CD4-positive, CD25-positive, alpha-beta regulatory T cell (primary cell): ENCODE measurements around the gene CPA2. TPM values are rescaled to one million over a fixed set of nuclear protein-coding genes. Genes with fewer than 3 reads are reported as not detected.

Source experiments
- ATAC-seq, 2 donors: fragments of 150-1000 bp; cut with Tn5 transposase; one replicate each; pipeline ENCODE4 v1.10.0; 2021; ENCODE audit warnings: low read depth in 2 of 2, moderate number of reproducible peaks in 2 of 2, moderate library complexity in 1 of 2
- DNase-seq, 3 donors: peaks; one replicate each; pipeline versions ENCODE4 v3.0.0 to v3.0.0-alpha.2; 2012 to 2022; ENCODE audit warnings: mixed read lengths in 1 of 3
- H3K27ac ChIP-seq: one replicate; pipeline ENCODE4 v1.7.0; 2013; ENCODE audit warnings: mild to moderate bottlenecking, low read length; ENCODE audit not compliant: insufficient read depth, poor library complexity, severe bottlenecking
- H3K27me3 ChIP-seq: one replicate; pipeline ENCODE4 v1.7.0; 2013; ENCODE audit warnings: low read length; ENCODE audit not compliant: control insufficient read depth, insufficient read depth
- H3K36me3 ChIP-seq: one replicate; pipeline ENCODE4 v1.7.0; 2013; ENCODE audit warnings: mild to moderate bottlenecking, low read length, moderate library complexity; ENCODE audit not compliant: control insufficient read depth, insufficient read depth
- H3K4me1 ChIP-seq: 2 replicates; pipeline ENCODE4 v1.7.0; 2013; ENCODE audit warnings: mild to moderate bottlenecking, low read length; ENCODE audit not compliant: insufficient read depth, control insufficient read depth, poor library complexity, severe bottlenecking
- H3K4me3 ChIP-seq: one replicate; pipeline ENCODE4 v1.7.0; 2013; ENCODE audit warnings: low read depth, mild to moderate bottlenecking, low read length, moderate library complexity
- H3K9me3 ChIP-seq, 2 experiments: 1 replicate in 1 of 2; 2 replicates in 1 of 2; pipeline ENCODE4 v1.7.0; 2013; ENCODE audit warnings: low read length in 2 of 2, mild to moderate bottlenecking in 1 of 2, moderate library complexity in 1 of 2; ENCODE audit not compliant: control insufficient read depth in 2 of 2
- H3K27ac Mint-ChIP-seq, 3 donors: one replicate each; pipeline ENCODE4 v1.8.0; 2020 to 2022; ENCODE audit warnings: mild to moderate bottlenecking in 3 of 3, mixed read lengths in 3 of 3, moderate library complexity in 2 of 3
- H3K27me3 Mint-ChIP-seq: one replicate; pipeline ENCODE4 v1.8.0; 2022; ENCODE audit warnings: mild to moderate bottlenecking, mixed read lengths
- H3K36me3 Mint-ChIP-seq: one replicate; pipeline ENCODE4 v1.8.0; 2020; ENCODE audit warnings: mixed read lengths
- H3K4me1 Mint-ChIP-seq, 4 donors: one replicate each; pipeline ENCODE4 v1.8.0; 2020 to 2022; ENCODE audit warnings: mixed read lengths in 4 of 4, mild to moderate bottlenecking in 1 of 4
- H3K4me3 Mint-ChIP-seq, 4 donors: one replicate each; pipeline ENCODE4 v1.8.0; 2020 to 2022; ENCODE audit warnings: mild to moderate bottlenecking in 4 of 4, mixed read lengths in 4 of 4, moderate library complexity in 3 of 4
- H3K9me3 Mint-ChIP-seq, 7 donors: one replicate each; pipeline ENCODE4 v1.8.0; 2020 to 2022; ENCODE audit warnings: mixed read lengths in 7 of 7, mild to moderate bottlenecking in 3 of 7, moderate library complexity in 2 of 7
- polyA plus RNA-seq, 4 donors: library from polyadenylated mRNA; unstranded; fragments of 300-500 nt; fragmentation: Illumina TruSeq; gene quantifications; one replicate each; pipeline ENCODE4 v1.2.3, GENCODE V29; 2021
- total RNA-seq: library from RNA; stranded (reverse); gene quantifications from one replicate; pipeline ENCODE4 v1.2.3, GENCODE V29; 2022

The CPA2 gene
- total and polyA plus RNA-seq, 5 donors from 2014 or later: not detected

- no peak overlapping the region for H3K4me3 Mint-ChIP-seq
- H3K27me3 ChIP-seq: peaks cover 7% of the 10 kb centered on the region
- H3K9me3 ChIP-seq: no peaks in the 10 kb centered on the region
- DNase-seq (no peak), ATAC-seq (no peak)
- H3K9me3 Mint-ChIP-seq: peaks cover 0 to 2% (median 0%) of the 10 kb centered on the region in 7 donors
- H3K4me1 Mint-ChIP-seq: no peaks in the 10 kb centered on the region
- H3K27me3 Mint-ChIP-seq: peaks cover 19% of the 10 kb centered on the region
- no peaks in the 10 kb centered on the region for H3K36me3 ChIP-seq
- H3K36me3 Mint-ChIP-seq: no peaks in the 10 kb centered on the region
- H3K4me1 ChIP-seq: no peaks in the 10 kb centered on the region
- no peak overlapping the region for H3K4me3 ChIP-seq
- no peak overlapping the region for H3K27ac Mint-ChIP-seq
- H3K27ac ChIP-seq: no peak overlapping the region
Observed at GRCh38 chr7:130297628-130298543, 31.2 kb downstream of the CPA2 start.

GRCh38 chr7:130298544-130299326 lies 32.1 kb downstream of the CPA2 start:
- ATAC-seq (no peak), DNase-seq (no peak)
- peaks cover 0 to 2% (median 0%) of the 10 kb centered on the region in 7 donors for H3K9me3 Mint-ChIP-seq
- Histone ChIP-seq H3K4me3 (no peak overlapping the region), H3K36me3 (no peaks in the 10 kb centered on the region), H3K27me3 (peaks cover 7% of the 10 kb centered on the region), H3K4me1 (no peaks in the 10 kb centered on the region), H3K27ac (no peak overlapping the region), H3K9me3 (no peaks in the 10 kb centered on the region)
- peaks cover 19% of the 10 kb centered on the region for H3K27me3 Mint-ChIP-seq
- H3K4me1 Mint-ChIP-seq: no peaks in the 10 kb centered on the region
- H3K36me3 Mint-ChIP-seq: no peaks in the 10 kb centered on the region
- no peak overlapping the region for H3K27ac Mint-ChIP-seq
- H3K4me3 Mint-ChIP-seq: peak overlapping the region in 1 of 4 donors; percentile 22

GRCh38 chr7:130299866-130300265 lies 33.2 kb downstream of the CPA2 start:
- H3K4me1 ChIP-seq: no peaks in the 10 kb centered on the region
- Mint-ChIP-seq H3K9me3 (peaks cover 0 to 2% (median 0%) of the 10 kb centered on the region in 7 donors), H3K27me3 (peaks cover 19% of the 10 kb centered on the region), H3K4me1 (no peaks in the 10 kb centered on the region), H3K27ac (no peak overlapping the region), H3K36me3 (no peaks in the 10 kb centered on the region), H3K4me3 (no peak overlapping the region)
- no peak for DNase-seq
- H3K27ac ChIP-seq: no peak overlapping the region
- no peaks in the 10 kb centered on the region for H3K9me3 ChIP-seq
- peaks cover 7% of the 10 kb centered on the region for H3K27me3 ChIP-seq
- H3K4me3 ChIP-seq: no peak overlapping the region
- H3K36me3 ChIP-seq: no peaks in the 10 kb centered on the region
- ATAC-seq: no peak

DNA sequence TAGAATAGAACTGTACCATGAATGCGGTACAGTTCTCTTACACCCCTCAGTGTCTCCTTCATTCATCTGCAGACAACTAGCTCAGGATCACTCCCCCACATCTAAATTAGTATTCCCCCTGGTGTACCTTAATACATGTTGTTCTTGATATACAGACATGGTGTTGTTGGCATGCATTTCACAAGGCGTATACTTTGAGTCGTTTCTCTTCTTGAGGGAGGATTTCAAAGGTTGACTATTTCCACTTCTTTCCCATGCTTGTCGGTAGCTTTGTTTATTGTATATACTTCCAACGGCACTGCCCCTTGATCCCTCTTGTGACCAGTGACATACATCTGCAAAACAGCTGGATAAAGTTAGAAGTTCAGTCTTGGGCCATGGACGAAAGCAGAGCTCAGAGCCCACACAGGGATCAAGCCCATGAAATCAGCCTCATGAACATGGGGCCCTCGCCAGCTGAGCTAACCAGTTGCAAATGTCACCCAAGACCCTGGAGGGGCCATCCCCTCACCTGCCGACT lies 34.9 kb downstream of the CPA2 start:
- Histone ChIP-seq H3K9me3 (no peaks in the 10 kb centered on the region), H3K27me3 (peaks cover 7% of the 10 kb centered on the region), H3K4me1 (no peaks in the 10 kb centered on the region), H3K27ac (no peak overlapping the region), H3K36me3 (no peaks in the 10 kb centered on the region), H3K4me3 (no peak overlapping the region)
- Mint-ChIP-seq H3K4me3 (no peak overlapping the region), H3K9me3 (peaks cover 0 to 2% (median 0%) of the 10 kb centered on the region in 7 donors), H3K36me3 (no peaks in the 10 kb centered on the region), H3K4me1 (no peaks in the 10 kb centered on the region), H3K27ac (no peak overlapping the region), H3K27me3 (peaks cover 19% of the 10 kb centered on the region)
- DNase-seq: no peak
- no peak for ATAC-seq

- Mint-ChIP-seq H3K4me1 (no peaks in the 10 kb centered on the region), H3K27me3 (peaks cover 19% of the 10 kb centered on the region), H3K27ac (no peak overlapping the region), H3K9me3 (peaks cover 0 to 2% (median 0%) of the 10 kb centered on the region in 7 donors), H3K4me3 (no peak overlapping the region), H3K36me3 (no peaks in the 10 kb centered on the region)
- ATAC-seq: no peak
- Histone ChIP-seq H3K27me3 (peaks cover 7% of the 10 kb centered on the region), H3K4me1 (no peaks in the 10 kb centered on the region), H3K36me3 (no peaks in the 10 kb centered on the region), H3K9me3 (no peaks in the 10 kb centered on the region), H3K27ac (no peak overlapping the region), H3K4me3 (no peak overlapping the region)
- DNase-seq: no peak
Observed at GRCh38 chr7:130302649-130303048, 36.0 kb downstream of the CPA2 start.

DNA sequence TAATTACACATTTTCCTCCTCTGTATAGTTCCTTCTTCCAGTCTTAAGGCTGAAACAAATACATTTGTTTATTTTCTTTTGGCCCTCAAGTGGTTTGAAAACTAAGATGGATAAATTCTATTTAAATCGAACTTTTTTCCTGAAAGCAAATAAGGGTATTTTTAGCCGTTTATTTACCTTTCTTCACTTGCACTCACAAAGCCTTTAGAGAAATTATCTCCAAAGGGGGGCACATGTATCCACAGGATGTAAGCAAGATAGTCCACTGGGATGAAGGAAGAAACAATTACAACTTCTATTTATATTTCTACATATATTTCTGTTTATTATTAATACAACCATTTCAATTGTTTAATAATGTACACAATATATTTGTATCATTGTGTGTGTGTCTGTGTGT lies 36.5 kb downstream of the CPA2 start:
- Mint-ChIP-seq H3K4me3 (no peak overlapping the region), H3K27ac (no peak overlapping the region), H3K36me3 (no peaks in the 10 kb centered on the region), H3K27me3 (peaks cover 19% of the 10 kb centered on the region), H3K9me3 (peaks cover 0 to 2% (median 0%) of the 10 kb centered on the region in 7 donors), H3K4me1 (no peaks in the 10 kb centered on the region)
- Histone ChIP-seq H3K27me3 (peaks cover 7% of the 10 kb centered on the region), H3K9me3 (no peaks in the 10 kb centered on the region), H3K27ac (no peak overlapping the region), H3K4me3 (no peak overlapping the region), H3K36me3 (no peaks in the 10 kb centered on the region), H3K4me1 (no peaks in the 10 kb centered on the region)
- DNase-seq (no peak), ATAC-seq (no peak)

- Histone ChIP-seq H3K4me3 (no peak overlapping the region), H3K36me3 (no peaks in the 10 kb centered on the region), H3K27ac (no peak overlapping the region), H3K27me3 (peaks cover 7% of the 10 kb centered on the region), H3K9me3 (no peaks in the 10 kb centered on the region), H3K4me1 (no peaks in the 10 kb centered on the region)
- Mint-ChIP-seq H3K27ac (no peak overlapping the region), H3K36me3 (no peaks in the 10 kb centered on the region), H3K27me3 (peaks cover 19% of the 10 kb centered on the region), H3K4me3 (no peak overlapping the region), H3K4me1 (no peaks in the 10 kb centered on the region), H3K9me3 (peaks cover 0 to 2% (median 0%) of the 10 kb centered on the region in 7 donors)
- DNase-seq: no peak
- ATAC-seq: no peak
Observed at GRCh38 chr7:130303551-130303950, 36.9 kb downstream of the CPA2 start.
